ENCODE data around the gene LGALS4.
"Not testable (repeated sequence)": the region's sequence is repeated elsewhere in the genome, so short reads cannot be mapped to it uniquely, and the experiment has no call there.

The LGALS4 gene

GRCh38 chr19:38842439-38843174 lies 29.9 kb upstream of the LGALS4 start:
- no peak for DNase-seq

DNA sequence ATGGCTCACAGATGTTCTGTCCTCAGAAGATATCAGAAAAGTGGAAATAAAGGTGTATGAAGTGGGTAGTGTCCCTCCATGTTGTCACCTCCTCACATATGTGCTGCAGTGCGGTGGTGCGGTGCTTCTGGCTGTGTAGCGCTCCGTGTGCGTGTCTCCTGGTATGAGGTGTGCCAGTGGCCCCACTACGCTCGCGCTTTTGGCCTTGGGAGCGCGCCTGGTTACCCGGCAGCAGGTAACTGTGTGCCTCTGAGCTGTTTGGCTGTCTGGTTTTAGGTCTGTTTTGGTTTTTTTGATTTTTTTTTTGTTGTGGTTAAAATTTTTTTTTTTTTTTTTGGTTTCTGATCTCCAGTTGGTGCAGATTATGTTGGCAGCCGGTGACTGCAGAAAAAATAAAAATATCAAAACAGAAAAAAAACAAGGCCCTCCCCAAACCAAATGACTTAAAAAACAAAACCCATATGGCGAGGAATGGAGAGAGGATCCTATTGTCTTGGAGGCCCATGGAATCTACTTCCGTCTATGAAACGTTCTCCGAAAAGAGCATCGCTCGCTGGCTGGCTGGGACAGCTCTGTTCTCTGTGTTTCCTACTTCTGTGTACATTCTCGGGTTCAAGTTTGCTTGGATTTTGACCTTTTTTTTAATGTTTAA lies 29.2 kb upstream of the LGALS4 start:
- no peak for DNase-seq

DNA sequence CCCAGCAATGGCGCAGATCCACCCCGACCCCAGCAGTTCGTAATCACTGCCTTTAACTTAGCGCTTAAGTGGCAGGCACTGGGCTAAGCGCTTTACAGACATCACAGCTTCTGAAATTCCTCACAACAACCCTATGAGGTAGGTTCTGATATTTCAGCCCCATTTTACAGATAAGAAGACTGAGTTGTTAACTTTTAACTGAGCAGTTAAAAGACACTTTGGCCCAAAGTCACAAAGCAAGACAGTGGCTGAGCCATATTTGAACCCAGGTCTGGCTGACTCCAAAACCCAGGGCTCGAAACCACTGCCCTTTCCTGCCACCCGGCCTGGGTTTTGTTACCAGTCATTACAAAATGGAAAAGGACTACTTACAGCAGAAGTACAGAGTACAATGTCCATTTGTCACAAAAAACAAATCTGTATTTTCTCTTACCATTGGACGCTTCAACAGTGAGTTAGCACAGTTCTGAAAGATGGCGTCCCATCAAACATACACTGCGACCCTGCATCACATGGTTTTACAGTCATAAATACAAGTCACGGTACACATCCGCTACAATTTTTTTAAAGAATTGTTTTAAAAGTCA lies 28.5 kb upstream of the LGALS4 start:
- no peak for DNase-seq

DNA sequence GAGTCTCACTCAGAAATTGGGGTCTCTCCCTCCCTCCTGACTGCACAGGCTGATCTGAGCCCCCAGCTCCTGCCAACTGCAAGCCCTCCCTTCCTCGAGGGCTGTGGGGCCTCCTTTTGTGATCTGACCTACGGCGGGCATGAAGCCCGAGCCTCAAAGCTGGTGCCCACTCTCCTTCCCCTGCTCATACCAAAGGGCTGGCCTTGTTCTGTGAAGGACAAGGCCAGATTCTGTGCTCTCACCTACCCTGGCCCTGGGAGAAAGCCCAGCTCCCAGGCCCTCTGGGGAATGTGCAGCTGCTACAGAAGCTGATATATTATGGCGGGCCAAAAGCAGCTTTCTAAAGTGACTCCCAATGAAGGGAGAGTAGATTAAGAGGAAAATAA lies 27.8 kb upstream of the LGALS4 start:
- DNase-seq: no peak

GRCh38 chr19:38839816-38840582 lies 27.3 kb upstream of the LGALS4 start:
- DNase-seq: no peak

GRCh38 chr19:38838986-38839761 lies 26.4 kb upstream of the LGALS4 start:
- DNase-seq: no peak

GRCh38 chr19:38838208-38838985 lies 25.7 kb upstream of the LGALS4 start:
- no peak for DNase-seq

DNA sequence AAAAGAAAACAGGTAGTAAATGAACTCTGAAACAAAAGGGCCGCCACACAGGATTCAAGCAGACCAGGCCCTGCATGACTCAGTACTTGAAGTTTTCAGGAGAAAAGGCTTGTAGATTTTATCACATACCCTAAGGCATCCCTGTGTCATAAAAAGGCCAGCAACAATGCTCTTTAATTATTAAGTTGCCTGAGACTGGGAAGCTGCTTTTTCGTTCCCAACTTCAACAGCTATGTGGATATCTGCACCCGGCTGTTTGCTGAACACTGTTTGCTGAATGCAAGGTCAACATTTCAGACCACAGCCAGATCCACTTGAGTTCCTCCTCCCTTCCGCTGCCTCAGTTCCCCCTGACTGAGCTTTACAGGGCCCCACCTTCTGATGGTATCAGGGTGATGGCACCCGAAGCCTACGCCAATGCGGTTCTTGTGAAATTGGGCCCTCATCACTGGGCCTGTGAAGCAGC lies 24.9 kb upstream of the LGALS4 start:
- no peak for DNase-seq

DNA sequence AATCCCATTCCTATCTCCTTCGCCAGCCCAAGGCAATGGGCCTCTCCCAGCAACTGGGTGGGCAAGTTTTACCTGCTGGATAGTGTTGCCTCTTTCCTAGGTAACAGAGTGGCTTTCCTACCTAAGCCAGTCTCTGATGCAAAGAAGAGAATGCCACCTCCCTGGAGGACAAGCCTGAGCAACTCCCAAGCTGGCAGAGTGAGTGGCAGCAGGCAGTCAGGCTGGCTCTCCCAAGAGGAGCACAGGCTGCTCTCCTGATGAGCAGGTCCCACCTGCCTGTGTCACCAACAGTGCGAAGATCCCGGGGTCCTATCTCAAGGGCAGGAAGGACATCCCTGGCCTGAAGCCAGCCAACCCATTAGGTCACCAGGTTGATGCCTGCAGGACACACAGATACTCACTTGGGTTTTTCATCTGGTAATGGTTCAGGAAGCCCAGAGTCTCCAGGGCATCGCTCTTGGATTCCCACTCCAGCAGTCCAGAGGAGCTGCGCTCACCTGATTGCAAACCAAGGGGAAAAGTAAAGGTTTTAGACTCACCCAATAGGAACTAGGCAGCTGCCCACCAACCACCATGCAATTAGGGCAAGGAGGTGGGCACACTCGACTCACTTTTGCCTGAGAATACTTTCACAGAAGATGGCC lies 24.4 kb upstream of the LGALS4 start:
- DNase-seq: no peak

GRCh38 chr19:38836159-38836982 lies 23.6 kb upstream of the LGALS4 start:
- DNase-seq: no peak

DNA sequence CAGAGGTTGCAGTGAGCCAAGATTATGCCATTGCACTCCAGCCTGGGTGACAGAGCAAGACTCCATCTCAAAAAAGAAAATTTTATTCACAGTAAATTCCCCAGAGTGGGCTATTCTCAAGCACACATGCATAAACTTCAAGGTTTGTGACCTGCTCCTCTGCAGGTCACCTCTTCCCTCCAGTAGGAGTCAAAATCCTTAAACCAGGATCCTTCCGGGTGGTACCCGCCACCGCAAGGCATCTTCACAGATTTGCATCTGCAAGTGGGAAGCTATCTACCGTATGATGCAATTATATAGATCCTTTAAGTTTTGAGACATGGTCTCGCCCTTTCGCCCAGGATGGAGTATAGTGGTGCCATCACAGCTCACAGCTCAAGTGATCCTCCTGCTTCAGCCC lies 21.8 kb upstream of the LGALS4 start:
- DNase-seq: no peak

DNA sequence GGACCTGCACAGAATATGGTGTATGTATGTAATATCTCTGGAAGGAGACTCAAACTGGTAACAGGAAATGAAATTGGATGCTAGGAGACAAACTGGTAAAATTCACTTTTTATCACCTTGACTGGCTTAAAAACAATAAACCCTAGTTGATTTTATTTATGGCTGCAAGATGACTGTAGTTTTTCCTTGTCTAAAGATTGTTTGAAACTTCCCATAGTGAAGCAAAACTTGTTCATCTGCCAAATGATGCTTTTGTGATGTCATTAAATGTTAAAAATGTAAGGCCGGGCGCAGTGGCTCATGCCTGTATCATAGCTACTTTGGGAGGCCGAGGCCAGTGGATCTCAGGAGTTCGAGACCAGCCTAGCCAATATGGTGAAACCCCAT lies 21.4 kb upstream of the LGALS4 start:
- DNase-seq: no peak

DNA sequence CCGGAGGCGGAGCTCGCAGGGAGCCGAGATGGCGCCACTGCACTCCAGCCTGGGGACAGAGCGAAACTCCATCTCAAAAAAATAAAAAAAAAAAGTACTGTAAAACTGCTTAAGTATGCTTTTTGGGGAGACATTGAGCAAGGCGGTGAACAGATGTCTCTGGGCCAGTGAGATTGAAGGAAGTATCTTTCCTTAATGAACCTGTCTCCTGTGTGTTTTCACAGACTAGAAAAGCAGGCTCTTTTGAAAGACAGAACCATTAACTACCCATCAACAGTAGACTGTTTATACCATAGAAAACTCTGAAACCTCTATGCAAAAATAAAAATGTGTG lies 20.3 kb upstream of the LGALS4 start:
- no peak for DNase-seq

DNA sequence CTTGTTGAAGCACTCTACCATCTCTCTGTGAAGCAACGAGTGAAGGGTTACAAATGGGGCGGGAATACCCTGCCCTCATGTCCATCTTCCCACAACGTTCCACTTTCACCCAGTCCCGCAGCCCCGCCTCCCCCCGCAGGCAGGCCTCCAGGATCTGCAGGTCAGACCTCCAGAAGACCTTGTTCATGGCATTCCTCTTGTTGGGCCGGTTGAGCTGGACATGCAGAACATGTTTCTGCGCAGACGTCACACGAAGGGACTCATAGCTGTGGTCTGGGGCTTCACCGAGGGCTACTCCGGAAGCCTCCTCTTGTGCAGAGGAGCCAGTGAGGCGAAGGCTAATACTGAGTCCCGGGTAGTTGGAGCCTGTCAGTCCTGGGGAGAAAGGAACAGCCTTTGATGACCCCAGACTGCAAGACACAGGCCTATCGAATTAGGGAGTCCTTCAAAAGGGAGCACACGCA lies 18.4 kb upstream of the LGALS4 start:
- DNase-seq: no peak

GRCh38 chr19:38830039-38830733 lies 17.4 kb upstream of the LGALS4 start:
- no peak for DNase-seq

DNA sequence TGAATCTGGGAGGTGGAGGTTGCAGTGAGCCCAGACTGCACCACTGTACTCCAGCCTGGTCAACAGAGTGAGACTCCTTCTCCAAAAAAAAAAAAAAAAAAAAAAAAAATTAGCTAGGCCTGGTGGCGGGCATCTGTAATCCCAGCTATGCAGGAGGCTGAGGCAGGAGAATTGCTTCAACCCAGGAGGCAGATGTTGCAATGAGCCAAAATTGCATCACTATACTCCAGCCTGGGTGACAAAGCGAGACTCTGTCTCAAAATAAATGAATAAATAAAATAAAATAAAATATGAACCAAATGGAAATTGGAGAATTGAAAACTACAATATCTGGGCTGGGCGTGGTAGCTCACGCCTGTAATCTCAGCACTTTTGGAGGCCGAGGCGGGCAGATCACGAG lies 16.5 kb upstream of the LGALS4 start:
- not testable (repeated sequence) for DNase-seq

GRCh38 chr19:38826856-38827551 lies 14.3 kb upstream of the LGALS4 start:
- no peak for DNase-seq

- DNase-seq: not testable (repeated sequence)
These were observed 13.2 kb upstream of the LGALS4 start for GRCh38 chr19:38825936-38826335.

- DNase-seq: not testable (repeated sequence)
These were observed 8.6 kb upstream of the LGALS4 start for GRCh38 chr19:38821230-38821825.
